Left renal cortex interstitium (tissue), 4 donors: Measurements from ENCODE around the gene DIP2C. TPM values are rescaled to one million over a fixed set of nuclear protein-coding genes. Genes with fewer than 3 reads are reported as not detected.

Source experiments
- DNase-seq, 4 donors: peaks; one replicate each; pipeline ENCODE4 v3.0.0-alpha.2; 2013; ENCODE audit warnings: low read depth in 4 of 4, low spot score in 2 of 4, missing footprints in 1 of 4
- polyA plus RNA-seq, 4 donors: library from polyadenylated mRNA; unstranded; fragments of 120-200 nt; gene quantifications; one replicate each; pipeline ENCODE4 v1.2.1, GENCODE V29; 2013; ENCODE audit not compliant: insufficient read length in 4 of 4

Gene DIP2C
- polyA plus RNA-seq, 4 donors, result 19.4 to 23.6 (median 20.2) TPM

GRCh38 chr10:508726-509125 is 180.7 kb downstream of the DIP2C start:
- DNase-seq, result no peak

- no peak for DNase-seq
These were observed 181.5 kb downstream of the DIP2C start for GRCh38 chr10:507908-508444.

GRCh38 chr10:507355-507699 is 182.1 kb downstream of the DIP2C start:
- DNase-seq, result no peak

GRCh38 chr10:506451-507354 is 182.8 kb downstream of the DIP2C start:
- DNase-seq, result no peak

- no peak for DNase-seq
These were observed 184.0 kb downstream of the DIP2C start for GRCh38 chr10:505419-505818.

- no peak for DNase-seq
These were observed 184.7 kb downstream of the DIP2C start for GRCh38 chr10:504806-505205.

- DNase-seq, result no peak
These were observed 185.3 kb downstream of the DIP2C start for GRCh38 chr10:504121-504611.

- no peak for DNase-seq
These were observed 187.9 kb downstream of the DIP2C start for GRCh38 chr10:501596-501995.

GRCh38 chr10:500876-501275 is 188.6 kb downstream of the DIP2C start:
- no peak for DNase-seq

- DNase-seq, result no peak
These were observed 189.5 kb downstream of the DIP2C start for GRCh38 chr10:499991-500390.

GRCh38 chr10:498760-499435 is 190.6 kb downstream of the DIP2C start:
- no peak for DNase-seq

- no peak for DNase-seq
These were observed 191.5 kb downstream of the DIP2C start for GRCh38 chr10:497898-498451.

- DNase-seq, result no peak
These were observed 192.2 kb downstream of the DIP2C start for GRCh38 chr10:497289-497688.

GRCh38 chr10:494556-494955 is 194.9 kb downstream of the DIP2C start:
- DNase-seq, result no peak

GRCh38 chr10:494149-494542 is 195.3 kb downstream of the DIP2C start:
- no peak for DNase-seq

- no peak for DNase-seq
These were observed 195.9 kb downstream of the DIP2C start for GRCh38 chr10:493391-494148.

GRCh38 chr10:492836-493235 is 196.6 kb downstream of the DIP2C start:
- no peak for DNase-seq

GRCh38 chr10:491667-492424 is 197.6 kb downstream of the DIP2C start:
- no peak for DNase-seq

- DNase-seq, result no peak
These were observed 198.4 kb downstream of the DIP2C start for GRCh38 chr10:490891-491571.
